ENCODE measurements around the gene ITGA5.

ITGA5 gene

GRCh38 chr12:54389134-54389508, 29.9 kb downstream of the ITGA5 start:
- no peak for DNase-seq (ENCODE audit: low read depth)

GRCh38 chr12:54388237-54389133, 30.6 kb downstream of the ITGA5 start:
- no peak for DNase-seq (ENCODE audit: low read depth)

- DNase-seq (ENCODE audit: low read depth): no peak
Observed at GRCh38 chr12:54387114-54387467, 32.0 kb downstream of the ITGA5 start.

DNA sequence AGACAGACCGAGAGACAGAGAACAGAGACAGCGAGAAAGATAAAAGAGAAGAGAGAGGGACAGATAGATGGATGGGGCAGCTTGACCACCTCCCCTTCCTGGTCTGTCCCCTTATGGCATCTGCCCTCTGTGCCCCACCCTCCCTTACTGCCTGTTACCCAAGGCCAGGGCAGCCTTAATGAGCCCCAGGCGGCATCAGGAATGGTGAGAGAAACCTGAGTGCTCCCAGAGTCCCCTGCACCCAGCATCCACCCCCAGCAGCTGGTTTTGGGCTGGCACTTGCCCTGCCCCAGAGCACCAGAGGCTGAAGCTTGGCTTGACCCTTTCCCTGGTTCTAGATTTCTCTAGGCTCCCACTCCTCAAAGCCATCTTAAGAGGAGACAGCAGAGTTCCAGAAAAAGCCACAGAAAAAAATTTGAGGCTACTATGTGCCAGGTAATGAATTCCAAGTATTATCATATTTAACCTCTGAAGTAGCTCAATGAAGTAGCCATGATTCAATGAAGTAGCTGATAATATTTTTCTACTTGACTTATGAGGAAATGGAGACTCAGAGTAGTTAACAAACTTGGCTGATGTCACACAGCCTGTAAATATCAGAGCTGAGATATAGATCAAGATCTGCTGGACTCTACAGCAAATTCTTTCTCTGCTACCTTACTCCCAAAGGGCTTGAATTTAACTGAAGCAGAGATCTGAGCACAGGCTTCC, 32.5 kb downstream of the ITGA5 start:
- no peak for DNase-seq (ENCODE audit: low read depth)

DNA sequence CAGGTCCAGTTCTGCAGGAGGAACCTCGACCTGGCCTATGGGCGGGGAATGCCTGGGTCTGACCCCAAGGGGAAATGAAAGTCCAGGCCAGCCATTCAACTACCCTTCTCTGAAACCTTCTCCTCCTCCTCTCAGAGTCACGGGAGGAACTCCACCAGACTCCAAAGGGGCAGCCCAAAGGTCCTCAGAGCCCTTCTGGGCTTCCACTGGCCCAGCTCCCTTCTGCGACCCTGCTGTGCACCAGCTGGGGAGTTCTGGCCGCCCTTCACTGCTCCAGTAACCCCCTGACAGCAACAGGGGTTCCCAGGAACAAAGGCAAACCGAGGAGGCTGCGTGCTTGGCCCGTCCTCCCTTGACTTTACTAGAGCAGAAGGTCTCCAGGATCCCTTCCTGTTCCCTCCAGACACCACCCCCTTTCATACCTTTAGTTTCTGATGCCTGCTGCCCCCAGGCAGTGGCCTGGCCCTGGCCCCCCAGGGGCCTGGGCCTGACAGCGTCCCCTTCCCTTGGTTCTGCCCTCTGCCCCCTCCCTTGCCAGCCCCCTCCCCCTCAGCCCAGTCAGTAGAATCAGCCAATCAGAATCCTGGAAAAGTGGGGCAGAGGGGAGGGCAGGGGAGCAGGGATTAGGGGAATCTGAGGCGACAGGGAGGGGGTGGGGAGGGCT, 33.7 kb downstream of the ITGA5 start:
- no peak for DNase-seq (ENCODE audit: low read depth)

DNA sequence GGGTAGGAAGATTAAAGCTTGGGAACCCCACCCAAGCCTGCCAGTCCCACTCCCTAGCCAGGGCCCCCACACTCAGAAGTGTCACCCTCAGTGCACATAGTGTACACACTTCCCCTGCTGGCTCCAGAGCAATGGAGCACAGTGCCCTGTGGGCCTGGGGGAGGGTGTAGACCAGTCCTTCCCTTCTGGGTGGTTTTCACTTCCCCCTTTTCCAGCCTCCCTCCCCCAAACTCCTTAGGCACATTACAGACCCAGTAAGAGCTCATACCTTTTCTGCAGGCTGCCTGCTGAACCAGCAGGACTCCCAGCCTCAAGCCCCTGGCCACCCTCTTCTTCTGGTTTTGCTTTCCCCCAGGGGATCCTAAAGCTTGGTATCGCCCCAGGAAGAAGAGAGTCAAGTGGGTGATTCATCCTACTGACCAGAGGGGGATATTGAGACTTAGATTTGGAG, 34.5 kb downstream of the ITGA5 start, which contains the start of gene ZNF385A:
ZNF385A (minus strand) TSS at position 143 of the 451 bp plus-strand sequence. CDS start 219 bp downstream, outside the sequence.
- DNase-seq (ENCODE audit: low read depth): no peak

DNA sequence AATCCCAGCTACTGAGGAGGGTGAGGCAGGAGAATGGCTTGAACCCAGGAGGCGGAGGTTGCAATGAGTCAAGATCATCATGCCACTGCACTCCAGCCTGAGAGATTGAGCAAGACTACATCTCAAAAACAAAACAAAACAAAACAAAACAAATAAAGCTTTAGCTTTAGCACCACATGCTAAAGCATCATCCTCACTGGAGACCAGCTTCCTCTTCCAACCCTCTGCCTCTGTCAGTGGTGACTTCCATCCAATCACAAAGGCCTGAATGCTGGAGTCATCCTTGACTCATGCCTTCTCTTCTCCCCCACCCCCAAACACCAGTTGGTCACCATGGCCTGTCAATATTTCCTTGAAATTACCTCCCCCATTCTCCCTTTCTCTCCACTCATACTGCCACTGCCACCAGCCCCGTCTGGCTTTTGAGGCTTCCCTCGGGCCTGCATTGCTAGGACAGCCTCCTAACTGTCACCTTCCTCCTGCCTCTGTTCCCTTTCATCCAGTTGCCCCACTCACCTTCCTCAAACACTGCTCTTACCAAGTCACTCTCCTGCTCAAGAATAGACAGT, 35.9 kb downstream of the ITGA5 start:
- DNase-seq (ENCODE audit: low read depth): peak; percentile 98

DNA sequence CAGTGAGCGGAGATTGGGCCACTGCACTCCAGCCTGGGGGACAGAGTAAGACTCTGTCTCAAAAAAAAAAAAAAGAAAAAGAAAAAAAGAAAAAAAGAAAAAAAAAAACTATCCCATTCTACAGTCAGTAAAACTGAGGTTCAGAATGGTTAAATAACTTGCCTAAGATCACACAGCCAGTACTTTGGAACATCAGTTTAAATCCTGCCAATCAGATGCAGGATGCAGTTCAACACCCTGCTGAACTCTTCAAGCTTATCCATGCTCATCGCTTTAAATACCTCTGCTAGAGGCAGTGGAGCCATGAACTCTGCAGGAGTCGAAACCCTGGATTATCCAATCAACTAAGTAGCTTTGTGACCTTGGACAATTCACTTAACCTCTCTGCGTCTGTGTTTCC, 37.9 kb downstream of the ITGA5 start:
- no peak for DNase-seq (ENCODE audit: low read depth)

DNA sequence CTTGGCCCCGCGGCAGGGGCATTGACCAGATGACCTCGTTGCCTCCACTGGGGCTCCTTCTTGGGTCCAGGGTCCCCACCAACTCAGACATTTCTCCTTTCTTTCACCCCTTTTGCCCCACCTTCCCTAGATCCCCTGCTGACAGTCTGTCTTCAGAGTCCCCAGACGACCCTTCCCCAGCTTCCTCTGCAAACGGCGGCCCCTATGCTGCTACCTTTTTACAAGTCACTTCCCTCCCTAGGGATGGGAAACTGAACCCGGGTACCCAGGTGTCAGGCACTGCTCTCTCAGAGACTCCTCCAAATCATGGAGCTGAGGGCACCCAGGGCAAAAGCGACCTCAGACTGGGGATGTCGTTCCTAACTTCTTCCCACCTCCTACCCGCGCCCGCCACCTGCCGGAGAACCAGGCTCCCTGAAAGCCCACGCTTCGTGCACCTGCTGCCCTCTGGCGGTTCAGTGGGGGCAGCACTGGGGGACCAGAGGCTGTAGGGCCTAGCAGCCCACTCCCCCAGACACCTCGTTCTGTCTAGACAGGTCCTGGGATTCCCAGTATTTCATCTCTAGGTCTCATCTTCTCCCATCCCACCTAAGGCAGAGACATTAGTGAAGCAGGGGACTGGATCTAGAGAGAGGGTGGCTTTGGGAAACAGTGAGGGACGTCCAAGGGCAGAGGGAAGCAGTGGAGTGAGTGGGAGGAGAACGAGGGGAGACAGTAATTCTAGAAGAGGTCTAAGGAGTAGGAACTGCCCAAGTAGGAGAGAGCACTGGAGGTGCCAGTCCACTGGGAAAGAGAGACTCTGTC, 39.5 kb downstream of the ITGA5 start:
- DNase-seq (ENCODE audit: low read depth): no peak

- DNase-seq (ENCODE audit: low read depth): no peak
Observed at GRCh38 chr12:54378796-54379397, 40.2 kb downstream of the ITGA5 start.

- DNase-seq (ENCODE audit: low read depth): no peak
Observed at GRCh38 chr12:54377797-54378515, 41.1 kb downstream of the ITGA5 start.

DNA sequence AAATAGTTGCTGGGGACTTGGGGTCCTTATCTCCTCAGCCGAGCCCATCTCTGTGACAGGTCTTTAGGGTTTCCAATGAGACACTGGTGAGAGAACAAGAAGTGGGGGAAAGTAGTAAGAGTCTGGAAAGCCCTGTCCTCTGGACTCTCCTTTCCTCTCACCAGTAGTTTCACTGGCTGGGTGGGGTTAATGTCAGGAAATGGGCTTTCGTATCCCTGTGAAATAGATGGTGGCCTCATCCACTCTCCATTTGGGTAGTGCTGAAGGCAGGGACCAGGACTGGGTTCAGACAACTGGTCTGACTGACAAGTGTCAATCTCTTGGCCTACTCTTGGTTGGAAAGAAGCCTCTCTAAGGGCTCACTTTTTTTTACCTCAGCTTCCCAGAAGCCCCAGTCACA, 42.1 kb downstream of the ITGA5 start:
- no peak for DNase-seq (ENCODE audit: low read depth)

DNA sequence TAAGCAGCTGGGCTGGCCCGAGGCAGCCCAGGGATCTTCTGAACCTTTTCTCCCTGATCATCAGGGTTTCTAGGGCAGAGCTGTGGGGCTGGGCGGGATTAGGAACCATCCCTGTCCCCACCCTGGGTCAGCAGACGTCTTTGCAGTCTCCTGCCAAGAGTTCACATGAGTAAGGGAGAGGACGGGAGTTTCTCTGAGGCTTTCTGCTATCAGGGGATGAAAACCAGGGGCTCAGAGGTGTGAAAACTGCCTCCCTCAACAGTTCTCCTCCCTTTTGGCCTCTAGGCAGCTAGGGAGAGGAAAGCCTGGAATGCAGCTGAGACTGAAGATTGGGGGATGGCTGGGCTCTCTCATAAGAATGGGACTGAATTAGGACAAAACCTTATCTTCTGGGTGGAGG, 42.5 kb downstream of the ITGA5 start:
- no peak for DNase-seq (ENCODE audit: low read depth)

DNA sequence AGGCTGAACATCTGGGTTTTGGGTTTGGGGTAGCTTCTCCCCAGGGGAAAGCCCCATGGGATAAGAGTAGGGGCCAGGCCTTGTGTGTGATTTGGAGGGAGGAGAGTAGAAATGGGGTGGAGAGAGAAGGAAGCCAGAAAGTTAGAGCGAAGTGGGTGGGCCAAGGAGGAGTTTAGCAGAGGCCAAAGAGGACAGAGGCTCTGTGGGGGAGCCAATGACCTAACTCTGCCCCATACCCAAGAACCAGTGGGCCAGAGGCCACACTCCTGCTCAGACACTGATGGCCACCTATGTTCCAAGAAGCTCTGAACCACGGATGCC, 43.8 kb downstream of the ITGA5 start:
- no peak for DNase-seq (ENCODE audit: low read depth)

GRCh38 chr12:54374562-54375258, 44.4 kb downstream of the ITGA5 start:
- DNase-seq (ENCODE audit: low read depth): no peak

GRCh38 chr12:54373649-54374561, 45.2 kb downstream of the ITGA5 start:
- no peak for DNase-seq (ENCODE audit: low read depth)

DNA sequence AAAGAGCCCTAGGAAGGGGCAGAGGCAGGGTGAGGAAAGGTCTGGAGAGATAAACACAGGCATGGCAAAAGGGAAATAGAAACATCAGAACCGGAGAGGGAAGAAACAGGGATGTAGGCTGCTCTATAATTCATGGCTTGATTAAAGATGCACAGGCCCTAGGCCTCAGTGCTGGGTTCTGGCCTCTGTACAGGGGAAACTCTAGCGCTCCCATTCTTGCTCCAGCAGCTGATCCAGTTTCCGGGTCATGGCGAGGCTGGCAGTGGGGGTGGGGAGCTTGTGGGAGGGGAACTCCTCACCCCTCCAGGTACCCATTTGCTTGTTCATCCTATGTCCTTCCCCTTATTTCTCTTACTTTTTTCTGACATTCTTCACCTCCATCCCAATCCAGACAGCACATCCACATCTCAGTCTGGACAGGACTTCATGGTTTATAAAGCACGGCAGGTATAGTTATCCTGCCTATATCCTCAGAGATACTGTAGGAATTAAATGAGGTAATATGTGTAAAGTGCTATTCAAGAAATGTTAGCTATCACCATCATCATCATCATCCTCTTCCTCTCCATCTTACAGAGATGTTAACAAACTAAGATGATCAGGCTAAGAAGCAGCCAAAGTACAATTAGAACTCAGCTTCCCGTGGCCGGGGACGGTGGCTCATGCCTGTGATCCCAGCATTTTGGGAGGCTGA, 46.8 kb downstream of the ITGA5 start:
- no peak for DNase-seq (ENCODE audit: low read depth)
